ENCODE data around the gene ANKZF1. TPM values are rescaled to one million over a fixed set of nuclear protein-coding genes. Genes with fewer than 3 reads are reported as not detected.

The ANKZF1 gene
- total RNA-seq, 1 donor, result 35.1 TPM

DNA sequence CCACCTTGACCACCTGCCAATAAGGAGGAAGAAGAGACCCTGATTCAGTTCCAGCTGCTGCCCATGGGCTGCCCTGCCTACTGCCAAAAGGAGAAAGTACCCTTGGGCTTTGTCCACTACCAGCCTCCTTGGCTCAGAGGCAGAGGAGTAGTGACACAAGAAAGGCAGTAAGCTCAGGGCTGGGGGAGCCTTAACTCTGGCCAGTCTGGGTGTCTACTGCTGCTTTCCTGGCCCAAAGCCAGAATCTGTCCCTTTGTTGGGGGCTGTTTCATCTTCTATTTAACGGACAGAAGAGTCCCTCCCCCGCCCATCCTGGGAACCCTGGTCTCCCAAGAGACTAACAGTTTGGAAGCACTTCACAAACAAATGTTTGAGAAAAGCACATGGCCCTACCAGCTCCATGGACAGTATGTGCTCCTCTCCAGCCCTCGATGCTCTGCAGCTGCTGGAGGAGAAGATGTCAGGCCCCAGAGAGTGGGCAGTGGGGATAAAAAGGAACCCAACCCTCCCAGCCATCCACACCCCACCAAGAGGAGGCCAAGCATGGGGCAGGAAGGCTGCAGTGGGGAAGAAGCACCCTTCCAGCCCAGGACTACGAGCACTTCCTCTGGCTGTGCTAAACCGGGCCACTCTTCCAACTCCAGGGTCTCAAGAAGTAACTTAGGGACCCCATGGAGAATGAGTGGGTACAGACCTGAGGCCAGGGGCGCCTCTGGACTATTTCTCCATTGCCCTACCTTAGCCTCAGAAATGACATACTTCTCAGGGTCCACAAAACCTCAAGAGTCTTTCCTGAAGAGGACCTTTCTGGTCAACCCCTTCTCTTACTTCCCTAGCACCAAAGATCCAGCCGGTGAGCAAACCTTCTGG is 1.3 kb upstream of the ANKZF1 start:
- Histone ChIP-seq H3K27me3 (ENCODE audit: insufficient read depth, low read length) (no peaks in the 10 kb centered on the region), H3K9me3 (ENCODE audit: low read depth, low read length) (no peaks in the 10 kb centered on the region), H4K20me1 (ENCODE audit: insufficient read depth, low read length) (peaks cover 20% of the 10 kb centered on the region), H3K4me1 (ENCODE audit: insufficient read depth, low read length) (peaks cover 20% of the 10 kb centered on the region), H3K79me2 (ENCODE audit: insufficient read depth, low read length) (peaks cover 41% of the 10 kb centered on the region), H3K27ac (ENCODE audit: low read depth, low read length) (peak overlapping the region; percentile 85), H3K4me3 (ENCODE audit: insufficient read depth, low read length) (peak overlapping the region; percentile 97), H2AFZ (ENCODE audit: low read length) (peak overlapping the region; percentile 86), H3K36me3 (ENCODE audit: insufficient read depth, low read length) (peaks cover 42% of the 10 kb centered on the region), H3K4me2 (ENCODE audit: insufficient read depth, low read length) (peak overlapping the region; percentile 100)
- peak; percentile 92 for DNase-seq (ENCODE audit: insufficient read length, low spot score, missing footprints)
- TF ChIP-seq, protein P1, sequence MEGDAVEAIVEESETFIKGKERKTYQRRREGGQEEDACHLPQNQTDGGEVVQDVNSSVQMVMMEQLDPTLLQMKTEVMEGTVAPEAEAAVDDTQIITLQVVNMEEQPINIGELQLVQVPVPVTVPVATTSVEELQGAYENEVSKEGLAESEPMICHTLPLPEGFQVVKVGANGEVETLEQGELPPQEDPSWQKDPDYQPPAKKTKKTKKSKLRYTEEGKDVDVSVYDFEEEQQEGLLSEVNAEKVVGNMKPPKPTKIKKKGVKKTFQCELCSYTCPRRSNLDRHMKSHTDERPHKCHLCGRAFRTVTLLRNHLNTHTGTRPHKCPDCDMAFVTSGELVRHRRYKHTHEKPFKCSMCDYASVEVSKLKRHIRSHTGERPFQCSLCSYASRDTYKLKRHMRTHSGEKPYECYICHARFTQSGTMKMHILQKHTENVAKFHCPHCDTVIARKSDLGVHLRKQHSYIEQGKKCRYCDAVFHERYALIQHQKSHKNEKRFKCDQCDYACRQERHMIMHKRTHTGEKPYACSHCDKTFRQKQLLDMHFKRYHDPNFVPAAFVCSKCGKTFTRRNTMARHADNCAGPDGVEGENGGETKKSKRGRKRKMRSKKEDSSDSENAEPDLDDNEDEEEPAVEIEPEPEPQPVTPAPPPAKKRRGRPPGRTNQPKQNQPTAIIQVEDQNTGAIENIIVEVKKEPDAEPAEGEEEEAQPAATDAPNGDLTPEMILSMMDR (IDR thresholded peaks at IDR 0.05; ENCODE audit: extremely low read depth, low read depth, low read length), result no peak

DNA sequence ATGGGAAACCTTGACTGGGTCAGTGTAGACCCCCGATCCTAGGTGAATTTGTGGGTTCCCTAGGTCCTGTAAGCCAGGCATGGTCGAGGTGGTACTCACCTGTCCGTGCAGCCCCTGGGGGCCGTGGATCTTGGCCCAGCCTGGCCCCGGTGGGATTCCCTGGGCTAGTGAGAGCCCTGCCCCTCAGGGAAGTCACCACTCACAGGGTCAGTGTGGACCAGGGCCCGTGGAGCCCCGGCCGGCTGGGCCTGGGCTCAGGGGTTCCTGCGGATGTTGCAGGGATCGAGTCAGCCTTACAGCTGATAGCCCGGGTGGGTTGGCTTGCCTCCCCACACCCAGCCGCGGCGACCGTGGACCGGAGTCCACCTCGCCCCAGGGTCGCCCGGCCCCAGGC is 698 bp upstream of the ANKZF1 start:
- peaks cover 41% of the 10 kb centered on the region for H3K79me2 ChIP-seq (ENCODE audit: insufficient read depth, low read length)
- H2AFZ ChIP-seq (ENCODE audit: low read length), result peak overlapping the region; percentile 86
- H3K27me3 ChIP-seq (ENCODE audit: insufficient read depth, low read length), result no peaks in the 10 kb centered on the region
- H4K20me1 ChIP-seq (ENCODE audit: insufficient read depth, low read length), result peaks cover 17% of the 10 kb centered on the region
- H3K4me3 ChIP-seq (ENCODE audit: insufficient read depth, low read length), result peak overlapping the region; percentile 97
- peak overlapping the region; percentile 100 for H3K4me2 ChIP-seq (ENCODE audit: insufficient read depth, low read length)
- peak overlapping the region; percentile 85 for H3K27ac ChIP-seq (ENCODE audit: low read depth, low read length)
- peaks cover 20% of the 10 kb centered on the region for H3K4me1 ChIP-seq (ENCODE audit: insufficient read depth, low read length)
- peaks cover 42% of the 10 kb centered on the region for H3K36me3 ChIP-seq (ENCODE audit: insufficient read depth, low read length)
- no peak for DNase-seq (ENCODE audit: insufficient read length, low spot score, missing footprints)
- H3K9me3 ChIP-seq (ENCODE audit: low read depth, low read length), result no peaks in the 10 kb centered on the region
- TF ChIP-seq, protein P1 (IDR thresholded peaks at IDR 0.05; ENCODE audit: extremely low read depth, low read depth, low read length), result no peak

DNA sequence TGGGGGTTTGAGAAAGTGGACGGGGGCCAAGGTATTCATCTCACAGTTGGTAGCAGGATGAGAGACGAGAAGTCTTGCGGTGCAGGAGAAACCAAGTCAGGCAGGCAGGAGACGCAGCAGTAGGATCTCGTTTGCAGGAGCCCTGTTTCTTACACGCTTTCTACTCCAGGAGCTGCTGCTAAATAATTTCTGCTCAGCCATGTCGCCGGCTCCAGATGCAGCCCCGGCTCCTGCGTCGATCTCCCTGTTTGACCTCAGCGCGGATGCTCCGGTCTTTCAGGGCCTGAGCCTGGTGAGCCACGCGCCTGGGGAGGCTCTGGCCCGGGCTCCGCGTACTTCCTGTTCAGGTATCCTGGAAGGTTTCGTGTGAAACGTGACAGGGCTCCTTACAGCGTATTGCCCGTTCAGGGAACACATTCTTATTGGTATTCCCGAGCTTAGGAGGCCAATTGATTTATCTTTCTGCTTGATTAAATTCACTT is 494 bp downstream of the ANKZF1 start:
- H3K79me2 ChIP-seq (ENCODE audit: insufficient read depth, low read length), result peaks cover 41% of the 10 kb centered on the region
- no peaks in the 10 kb centered on the region for H3K9me3 ChIP-seq (ENCODE audit: low read depth, low read length)
- H3K4me1 ChIP-seq (ENCODE audit: insufficient read depth, low read length), result peaks cover 20% of the 10 kb centered on the region
- TF ChIP-seq, protein P1 (IDR thresholded peaks at IDR 0.05; ENCODE audit: extremely low read depth, low read depth, low read length), result no peak
- peak overlapping the region; percentile 97 for H3K4me3 ChIP-seq (ENCODE audit: insufficient read depth, low read length)
- H3K36me3 ChIP-seq (ENCODE audit: insufficient read depth, low read length), result peaks cover 42% of the 10 kb centered on the region
- DNase-seq (ENCODE audit: insufficient read length, low spot score, missing footprints), result peak; percentile 94
- H4K20me1 ChIP-seq (ENCODE audit: insufficient read depth, low read length), result peaks cover 16% of the 10 kb centered on the region
- peak overlapping the region; percentile 100 for H3K4me2 ChIP-seq (ENCODE audit: insufficient read depth, low read length)
- no peaks in the 10 kb centered on the region for H3K27me3 ChIP-seq (ENCODE audit: insufficient read depth, low read length)
- H2AFZ ChIP-seq (ENCODE audit: low read length), result peak overlapping the region; percentile 86
- peak overlapping the region; percentile 85 for H3K27ac ChIP-seq (ENCODE audit: low read depth, low read length)

DNA sequence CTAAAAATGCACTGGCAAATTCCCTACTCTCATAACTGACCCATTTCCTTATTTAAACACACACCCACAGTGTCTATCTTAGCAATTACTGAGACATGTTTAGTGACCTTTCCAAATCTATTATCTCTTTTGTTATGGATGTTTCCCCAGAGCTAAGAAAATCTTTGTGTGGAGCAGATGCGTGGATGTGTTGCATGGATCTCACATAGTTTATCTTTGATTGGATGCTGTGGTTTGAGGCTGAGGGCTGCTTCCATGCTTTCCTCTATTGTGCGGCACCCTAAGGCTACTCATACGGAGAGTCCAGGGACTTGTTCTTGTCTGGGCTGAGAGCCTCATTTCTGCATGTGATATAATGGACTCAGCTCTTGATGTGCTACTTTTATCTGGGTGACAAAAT is 4.7 kb downstream of the ANKZF1 start:
- no peak overlapping the region for H3K27ac ChIP-seq (ENCODE audit: low read depth, low read length)
- H2AFZ ChIP-seq (ENCODE audit: low read length), result no peak overlapping the region
- H3K4me1 ChIP-seq (ENCODE audit: insufficient read depth, low read length), result peaks cover 5% of the 10 kb centered on the region
- no peak overlapping the region for H3K4me3 ChIP-seq (ENCODE audit: insufficient read depth, low read length)
- H3K79me2 ChIP-seq (ENCODE audit: insufficient read depth, low read length), result peaks cover 14% of the 10 kb centered on the region
- no peaks in the 10 kb centered on the region for H3K27me3 ChIP-seq (ENCODE audit: insufficient read depth, low read length)
- H3K4me2 ChIP-seq (ENCODE audit: insufficient read depth, low read length), result no peak overlapping the region
- H3K36me3 ChIP-seq (ENCODE audit: insufficient read depth, low read length), result peaks cover 74% of the 10 kb centered on the region
- H4K20me1 ChIP-seq (ENCODE audit: insufficient read depth, low read length), result no peaks in the 10 kb centered on the region
- no peak for DNase-seq (ENCODE audit: insufficient read length, low spot score, missing footprints)
- TF ChIP-seq, protein P1 (IDR thresholded peaks at IDR 0.05; ENCODE audit: extremely low read depth, low read depth, low read length), result no peak
- no peaks in the 10 kb centered on the region for H3K9me3 ChIP-seq (ENCODE audit: low read depth, low read length)

Measured in osteoblast (primary cell).